ENCODE results near the gene TBX21.

DNA sequence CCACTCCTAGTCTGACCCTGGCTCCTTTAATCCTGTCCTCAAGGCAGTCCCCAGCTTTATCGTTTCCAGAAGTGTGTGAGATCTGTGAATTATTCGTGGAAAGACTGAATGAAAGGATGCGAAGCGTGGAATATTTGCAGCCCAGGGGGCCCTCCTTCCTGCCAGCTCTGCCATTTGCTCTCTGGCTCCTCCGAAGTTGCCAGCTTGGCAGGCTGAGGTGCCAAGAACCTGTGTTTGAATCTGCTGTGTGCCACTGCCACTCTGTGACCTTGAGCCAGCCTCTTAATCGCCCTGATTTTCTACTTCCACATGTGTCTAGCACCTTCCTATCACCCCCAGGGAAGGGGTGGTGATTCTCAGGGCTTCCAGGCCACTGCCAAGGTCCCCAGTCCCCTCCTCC, 28.3 kb upstream of the TBX21 start:
- TF ChIP-seq POLR2A (IDR thresholded peaks at IDR 0.05; ENCODE audit: low read depth) (no peak), CTCF (IDR thresholded peaks at IDR 0.05) (no peak)
